Central memory CD8-positive, alpha-beta T cell (primary cell): ENCODE results near the gene ETFB.

ENCODE experiments used
- ATAC-seq: fragments of 150-1000 bp; cut with Tn5 transposase; replicated peaks from 2 replicates; pipeline ENCODE4 v1.10.0; 2022; ENCODE audit warnings: mild to moderate bottlenecking, moderate FRiP score, moderate number of reproducible peaks; ENCODE audit not compliant: poor library complexity, severe bottlenecking; ENCODE audit errors: extremely low read depth
- DNase-seq, 2 donors: peaks; one replicate each; pipeline ENCODE4 v3.0.0; 2021; ENCODE audit warnings: low spot score in 2 of 2
- H3K27ac Mint-ChIP-seq: one replicate; pipeline ENCODE4 v1.8.0; 2022; ENCODE audit warnings: low read depth, mild to moderate bottlenecking, moderate library complexity, mixed read lengths
- H3K27me3 Mint-ChIP-seq: one replicate; pipeline ENCODE4 v1.8.0; 2022; ENCODE audit warnings: mixed read lengths
- H3K36me3 Mint-ChIP-seq: one replicate; pipeline ENCODE4 v1.8.0; 2022; ENCODE audit warnings: mild to moderate bottlenecking, moderate library complexity, mixed read lengths; ENCODE audit not compliant: insufficient read depth
- H3K4me1 Mint-ChIP-seq: one replicate; pipeline ENCODE4 v1.8.0; 2022; ENCODE audit warnings: mixed read lengths
- H3K4me3 Mint-ChIP-seq: one replicate; pipeline ENCODE4 v1.8.0; 2022; ENCODE audit warnings: mild to moderate bottlenecking, moderate library complexity, mixed read lengths
- H3K9me3 Mint-ChIP-seq: one replicate; pipeline ENCODE4 v1.8.0; 2022; ENCODE audit warnings: mixed read lengths

ETFB gene

DNA sequence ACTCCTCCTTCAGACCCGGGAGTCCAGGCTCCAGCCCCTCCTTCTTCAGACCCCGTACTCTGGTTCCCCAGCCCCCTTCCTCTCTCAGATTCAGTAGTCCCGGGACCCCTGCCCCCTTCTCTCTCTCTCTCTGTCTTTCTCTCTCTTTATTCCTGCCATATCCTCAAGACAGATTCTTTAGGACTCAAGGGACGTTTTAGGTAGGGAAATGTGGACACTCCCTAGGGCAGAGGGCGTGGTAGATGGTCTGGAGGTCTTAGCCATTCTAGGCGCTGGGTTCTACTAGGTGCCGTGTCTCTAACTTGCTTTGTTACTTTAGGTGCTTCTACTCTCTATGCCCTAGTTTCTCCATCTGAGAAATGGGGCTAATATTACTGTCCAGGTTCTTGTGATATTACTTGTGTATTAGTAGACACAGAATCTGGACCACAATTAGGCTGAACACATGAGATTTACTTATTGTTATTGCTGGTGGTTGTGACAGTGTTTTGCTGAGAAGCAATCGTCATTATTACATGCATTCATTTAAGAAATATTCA is 25.0 kb upstream of the ETFB start:
- Mint-ChIP-seq H3K4me1 (peaks cover 61% of the 10 kb centered on the region), H3K4me3 (peak overlapping the region; percentile 64), H3K36me3 (peaks cover 9% of the 10 kb centered on the region), H3K27me3 (no peaks in the 10 kb centered on the region), H3K27ac (peak overlapping the region; percentile 91), H3K9me3 (no peaks in the 10 kb centered on the region)
- DNase-seq (no peak), ATAC-seq (no peak)

DNA sequence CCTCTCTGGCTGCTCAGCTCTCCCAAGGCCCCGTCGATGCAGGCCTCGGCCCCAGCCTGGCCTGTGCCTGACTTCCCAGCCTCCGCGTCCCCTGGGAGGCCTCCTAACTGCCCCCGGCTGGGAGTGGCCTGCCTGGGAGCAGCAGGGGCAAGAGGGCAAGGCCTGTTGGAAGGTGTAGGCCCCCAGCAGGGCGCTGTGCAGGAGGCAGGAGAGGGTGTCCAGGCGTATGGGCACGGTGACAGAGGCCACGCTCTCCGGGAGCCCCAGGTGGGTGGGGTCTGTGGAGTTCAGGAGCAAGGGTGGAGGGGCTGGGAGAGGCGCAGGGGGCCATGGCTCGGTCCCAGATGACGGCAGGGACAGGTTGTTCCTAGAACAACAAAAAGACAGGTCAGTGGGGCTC is 23.0 kb upstream of the ETFB start:
- ATAC-seq: no peak

DNA sequence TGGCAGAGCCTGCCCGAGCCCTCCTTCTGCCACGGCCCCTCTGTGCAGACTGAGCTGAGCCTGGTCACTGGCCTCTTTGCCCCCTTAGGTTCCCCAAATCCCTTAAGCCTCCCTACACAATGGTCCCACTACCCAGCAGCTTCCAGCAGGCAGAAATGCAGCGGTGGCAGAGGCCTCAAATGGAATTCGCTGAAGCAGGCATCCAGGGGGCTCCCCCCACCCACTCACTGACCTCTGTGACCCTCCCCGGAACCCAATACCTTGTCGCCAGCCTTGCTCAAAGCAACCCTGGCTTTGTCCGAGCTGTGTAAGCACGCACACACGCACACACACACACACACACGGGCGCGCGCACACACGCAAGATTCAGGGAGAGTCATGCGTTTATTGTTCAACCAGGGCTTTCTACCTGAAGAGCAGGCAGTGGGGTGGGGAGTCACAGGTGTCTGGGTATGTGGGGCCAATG is 21.8 kb upstream of the ETFB start, which contains the start of gene LIM2:
Gene LIM2 (minus strand): TSS at position 51 of the 466 bp plus-strand sequence. CDS start 531 bp downstream, outside the sequence.
- peak within 1 kb of the TSS; percentile 90 for H3K4me3 Mint-ChIP-seq
- no peaks in the 10 kb centered on the region for H3K9me3 Mint-ChIP-seq

More for the DNA sequence above, 23.0 kb upstream of the ETFB start:
- peak overlapping the region; percentile 92 for H3K27ac Mint-ChIP-seq
- no peaks in the 10 kb centered on the region for H3K9me3 Mint-ChIP-seq
- H3K4me1 Mint-ChIP-seq: peaks cover 48% of the 10 kb centered on the region
- DNase-seq: no peak
- H3K36me3 Mint-ChIP-seq: peaks cover 6% of the 10 kb centered on the region
- H3K4me3 Mint-ChIP-seq: peak overlapping the region; percentile 39
- no peaks in the 10 kb centered on the region for H3K27me3 Mint-ChIP-seq

DNA sequence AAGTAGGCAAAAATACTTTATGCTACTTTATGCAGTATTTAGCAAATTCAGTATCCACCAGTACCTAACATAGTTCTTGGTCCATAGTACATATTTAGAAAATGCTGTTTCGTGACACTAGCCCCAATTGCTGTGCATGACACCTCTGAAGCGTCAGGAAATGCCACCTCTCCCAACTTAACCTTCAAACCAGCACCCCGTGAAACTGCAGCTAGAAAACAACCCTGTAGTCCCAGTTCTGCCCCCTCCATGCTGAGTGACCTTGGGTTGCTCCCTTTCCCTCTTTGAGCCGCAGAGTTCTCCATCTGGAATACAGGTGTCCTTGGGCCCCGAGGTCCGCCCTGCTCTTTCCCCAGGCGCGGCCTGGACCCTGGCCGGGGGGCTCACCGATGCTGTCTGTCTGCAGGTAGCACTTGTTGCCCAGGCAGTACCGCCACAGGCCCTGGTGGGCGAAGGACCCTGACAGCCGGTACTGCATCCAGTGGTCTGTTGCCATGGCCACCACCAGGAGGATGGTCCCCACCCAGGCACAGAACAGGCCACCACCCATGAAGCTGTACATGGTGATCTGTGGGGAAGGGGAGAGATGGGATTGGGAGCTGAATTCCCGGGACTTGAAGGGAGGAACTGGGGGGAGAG is 20.8 kb upstream of the ETFB start:
- Mint-ChIP-seq H3K27me3 (no peaks in the 10 kb centered on the region), H3K4me1 (peaks cover 44% of the 10 kb centered on the region), H3K27ac (peak overlapping the region; percentile 92), H3K36me3 (peaks cover 6% of the 10 kb centered on the region), H3K9me3 (no peaks in the 10 kb centered on the region), H3K4me3 (peak overlapping the region; percentile 90)
- ATAC-seq (peak; percentile 97), DNase-seq (no peak)

More for the DNA sequence above, 21.8 kb upstream of the ETFB start, which contains the start of gene LIM2:
- H3K27ac Mint-ChIP-seq: peak within 1 kb of the TSS; percentile 92
- DNase-seq (no peak), ATAC-seq (no peak)
- H3K4me1 Mint-ChIP-seq: peaks cover 44% of the 10 kb centered on the region
- no peaks in the 10 kb centered on the region for H3K27me3 Mint-ChIP-seq
- peaks cover 6% of the 10 kb centered on the region for H3K36me3 Mint-ChIP-seq

DNA sequence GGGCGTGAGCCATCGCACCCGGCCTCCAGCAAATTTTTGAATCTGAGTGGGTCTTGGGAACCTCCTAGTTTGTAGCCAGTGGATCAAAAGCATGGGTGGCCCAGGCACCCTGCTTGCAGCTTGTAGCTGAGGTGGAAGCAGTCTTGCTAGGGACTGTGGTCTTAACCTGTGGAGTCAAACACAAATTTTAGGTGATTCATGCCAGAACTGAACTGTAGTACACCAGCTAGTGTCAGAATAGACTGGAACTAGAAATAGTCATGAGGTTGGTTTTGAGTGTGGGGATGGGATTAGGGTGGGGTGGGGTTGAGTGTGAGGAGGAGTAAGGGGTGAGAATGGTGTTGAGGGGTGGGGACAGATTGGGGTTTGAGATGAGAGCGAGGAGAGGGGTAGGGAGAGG is 15.8 kb upstream of the ETFB start:
- peaks cover 2% of the 10 kb centered on the region for H3K36me3 Mint-ChIP-seq
- peak overlapping the region; percentile 17 for H3K27ac Mint-ChIP-seq
- H3K27me3 Mint-ChIP-seq: no peaks in the 10 kb centered on the region
- no peak overlapping the region for H3K4me3 Mint-ChIP-seq
- ATAC-seq: no peak
- DNase-seq: no peak
- peaks cover 24% of the 10 kb centered on the region for H3K4me1 Mint-ChIP-seq
- no peaks in the 10 kb centered on the region for H3K9me3 Mint-ChIP-seq

DNA sequence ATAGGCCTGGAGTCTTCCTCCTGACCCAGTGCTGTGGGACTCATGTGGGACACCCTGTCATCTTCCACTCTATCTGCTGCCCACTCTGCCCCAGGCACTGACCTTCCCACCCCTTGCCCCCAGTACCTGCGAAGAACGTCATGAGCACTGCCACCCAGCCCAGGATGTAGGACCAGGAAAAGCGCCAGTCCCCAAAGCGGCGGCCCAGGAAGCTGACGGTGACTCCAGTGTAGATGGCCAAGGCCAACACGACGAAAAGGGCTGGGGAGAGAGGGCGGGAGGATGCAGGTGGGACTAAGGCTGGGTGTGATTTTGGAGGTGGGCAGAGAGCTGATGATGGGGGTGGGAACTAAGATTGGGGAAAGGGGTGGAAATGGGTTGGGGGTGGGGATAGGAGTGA is 14.2 kb upstream of the ETFB start:
- H3K4me3 Mint-ChIP-seq: no peak overlapping the region
- H3K36me3 Mint-ChIP-seq: peaks cover 3% of the 10 kb centered on the region
- DNase-seq (no peak), ATAC-seq (no peak)
- no peaks in the 10 kb centered on the region for H3K27me3 Mint-ChIP-seq
- peak overlapping the region; percentile 69 for H3K27ac Mint-ChIP-seq
- peaks cover 34% of the 10 kb centered on the region for H3K4me1 Mint-ChIP-seq
- H3K9me3 Mint-ChIP-seq: no peaks in the 10 kb centered on the region

DNA sequence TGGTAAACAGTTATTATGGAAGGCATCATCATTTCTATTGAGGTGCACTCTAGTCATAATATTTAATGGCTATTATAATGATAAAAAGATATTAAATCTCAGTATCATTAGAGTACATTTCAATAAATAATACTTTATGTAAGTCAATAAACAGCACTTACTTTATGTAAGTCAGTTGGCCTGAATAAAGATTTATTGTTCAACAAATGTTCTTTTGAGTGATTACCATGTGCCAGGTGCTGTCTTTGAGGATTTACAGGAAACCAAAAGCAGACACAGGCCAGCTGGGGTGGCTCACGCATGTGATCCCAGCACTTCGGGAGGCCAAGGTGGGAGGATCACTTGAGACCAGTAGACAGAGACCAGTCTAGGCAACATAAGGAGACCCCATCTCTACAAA is 11.2 kb upstream of the ETFB start:
- no peak for ATAC-seq
- peaks cover 13% of the 10 kb centered on the region for H3K36me3 Mint-ChIP-seq
- no peak overlapping the region for H3K4me3 Mint-ChIP-seq
- no peaks in the 10 kb centered on the region for H3K27me3 Mint-ChIP-seq
- H3K9me3 Mint-ChIP-seq: no peaks in the 10 kb centered on the region
- no peak for DNase-seq
- peaks cover 64% of the 10 kb centered on the region for H3K4me1 Mint-ChIP-seq
- H3K27ac Mint-ChIP-seq: no peak overlapping the region

DNA sequence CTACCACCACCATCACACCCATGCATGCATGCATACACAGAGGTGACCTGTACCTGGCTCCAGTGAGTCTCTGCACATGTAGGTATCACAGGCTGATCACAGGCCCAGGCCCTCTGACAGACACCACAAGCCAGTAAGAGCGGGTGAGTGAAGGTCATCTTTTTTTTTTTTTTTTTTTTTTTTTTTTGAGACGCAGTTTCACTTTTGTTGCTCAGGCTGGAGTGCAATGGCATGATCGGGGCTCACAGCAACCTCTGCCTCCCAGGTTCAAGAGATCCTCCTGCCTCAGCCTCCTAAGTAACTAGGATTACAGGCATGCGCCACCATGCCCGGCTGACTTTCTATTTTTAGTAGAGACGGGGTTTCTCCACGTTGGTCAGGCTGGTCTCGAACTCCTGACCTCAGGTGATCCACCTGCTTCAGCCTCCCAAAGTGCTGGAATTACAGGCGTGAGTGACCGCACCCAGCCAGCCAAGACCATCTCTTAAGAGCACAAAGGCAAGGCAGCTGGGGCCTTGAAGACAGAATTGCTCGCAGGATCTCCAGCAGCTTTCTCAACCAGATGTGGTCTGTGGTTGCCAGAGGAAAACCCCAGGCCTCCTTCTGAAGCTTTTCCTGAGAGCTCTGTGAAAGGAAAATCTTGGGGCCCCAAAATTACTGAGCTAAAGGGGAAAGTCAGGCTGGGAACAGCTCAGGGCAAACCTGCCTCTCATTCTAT is 9.5 kb upstream of the ETFB start:
- ATAC-seq: no peak

DNA sequence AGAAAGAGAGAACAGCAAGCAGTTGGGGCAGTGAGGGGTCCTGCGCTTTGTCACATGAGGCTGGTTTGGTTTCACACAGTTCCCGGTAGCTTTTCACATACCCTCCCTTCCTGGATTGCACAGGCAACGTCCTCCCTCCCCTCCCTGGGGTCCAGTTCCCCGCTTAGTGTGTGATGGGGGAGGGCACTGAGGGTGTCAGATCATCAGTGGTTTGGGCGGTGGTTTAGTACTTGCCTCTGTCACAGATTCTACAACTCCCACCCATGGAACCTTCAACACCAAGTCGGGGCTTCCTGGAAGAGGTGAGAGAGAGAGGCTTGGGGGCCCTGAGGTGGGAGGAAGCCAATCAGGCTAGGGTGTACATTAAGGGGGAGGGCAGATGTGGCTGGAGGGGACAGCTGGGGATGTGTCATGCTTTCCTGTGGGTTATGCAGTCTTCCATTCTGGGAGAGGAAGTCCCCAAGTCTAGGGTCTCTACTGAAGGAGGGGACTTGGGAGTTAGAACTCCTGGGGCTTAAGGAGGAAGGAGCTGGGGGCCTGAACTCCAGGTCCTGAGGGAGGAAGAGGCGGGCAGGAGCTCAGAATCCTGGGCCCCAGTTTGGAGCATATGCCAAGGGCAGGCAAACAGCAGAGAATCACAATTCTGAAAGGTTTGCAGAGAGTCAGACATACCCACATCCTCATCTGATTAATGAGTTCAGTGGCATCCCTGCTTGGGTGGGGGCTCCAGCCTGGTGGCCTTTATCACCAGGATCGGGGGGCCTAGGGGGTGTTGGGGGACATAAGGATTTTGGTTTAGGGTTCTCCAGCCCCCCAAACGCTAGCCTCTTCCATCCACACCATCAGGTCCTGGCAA is 6.7 kb upstream of the ETFB start, which contains the start of gene NKG7:
Gene NKG7 (minus strand): TSS at position 6 of the 856 bp plus-strand sequence. CDS start 119 bp downstream, outside the sequence.
- Mint-ChIP-seq H3K9me3 (no peaks in the 10 kb centered on the region), H3K36me3 (peaks cover 27% of the 10 kb centered on the region), H3K27me3 (no peaks in the 10 kb centered on the region), H3K4me1 (peaks cover 68% of the 10 kb centered on the region), H3K27ac (peak within 1 kb of the TSS; percentile 89), H3K4me3 (peak within 1 kb of the TSS; percentile 88)
- DNase-seq (peak; percentile 55 to 85), ATAC-seq (peak; percentile 76)

More for the DNA sequence above, 9.5 kb upstream of the ETFB start:
- no peaks in the 10 kb centered on the region for H3K9me3 Mint-ChIP-seq
- DNase-seq: no peak
- H3K27me3 Mint-ChIP-seq: no peaks in the 10 kb centered on the region
- H3K4me3 Mint-ChIP-seq: peak overlapping the region; percentile 88
- H3K27ac Mint-ChIP-seq: peak overlapping the region; percentile 89
- peaks cover 20% of the 10 kb centered on the region for H3K36me3 Mint-ChIP-seq
- peaks cover 69% of the 10 kb centered on the region for H3K4me1 Mint-ChIP-seq

DNA sequence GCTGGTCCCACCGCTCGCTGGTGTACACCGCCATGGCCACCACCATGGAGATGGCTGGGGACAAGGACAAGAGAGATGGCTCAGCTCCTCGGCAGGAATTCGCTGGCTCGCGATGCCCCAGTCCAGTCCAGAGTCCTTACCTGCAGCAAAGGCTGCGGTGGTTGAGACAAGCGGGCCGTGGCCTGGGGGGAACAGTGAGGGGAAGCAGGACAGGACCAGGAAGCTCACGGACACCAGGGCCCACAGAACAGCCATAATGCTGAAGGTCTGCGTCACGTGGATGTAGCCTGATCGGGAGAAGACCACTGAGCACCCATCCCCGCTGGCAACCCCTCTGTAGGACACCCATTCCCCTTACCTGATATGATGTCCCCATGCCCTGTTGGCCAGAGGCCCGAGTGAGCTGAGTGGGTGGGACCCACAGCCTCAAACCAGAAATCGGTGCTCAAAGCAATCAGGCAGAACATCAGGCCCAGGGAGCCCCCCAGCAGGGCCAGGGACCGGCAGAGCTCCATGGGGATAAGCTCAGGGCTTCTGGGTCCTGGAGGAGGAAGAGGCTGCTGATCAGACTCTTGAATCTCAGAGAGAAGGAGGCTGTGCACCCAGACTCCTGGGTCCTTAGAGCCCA is 5.9 kb upstream of the ETFB start:
- Mint-ChIP-seq H3K27me3 (no peaks in the 10 kb centered on the region), H3K9me3 (no peaks in the 10 kb centered on the region), H3K27ac (peak overlapping the region; percentile 89), H3K36me3 (peaks cover 33% of the 10 kb centered on the region), H3K4me3 (peak overlapping the region; percentile 88), H3K4me1 (peaks cover 69% of the 10 kb centered on the region)
- ATAC-seq (no peak), DNase-seq (no peak)

DNA sequence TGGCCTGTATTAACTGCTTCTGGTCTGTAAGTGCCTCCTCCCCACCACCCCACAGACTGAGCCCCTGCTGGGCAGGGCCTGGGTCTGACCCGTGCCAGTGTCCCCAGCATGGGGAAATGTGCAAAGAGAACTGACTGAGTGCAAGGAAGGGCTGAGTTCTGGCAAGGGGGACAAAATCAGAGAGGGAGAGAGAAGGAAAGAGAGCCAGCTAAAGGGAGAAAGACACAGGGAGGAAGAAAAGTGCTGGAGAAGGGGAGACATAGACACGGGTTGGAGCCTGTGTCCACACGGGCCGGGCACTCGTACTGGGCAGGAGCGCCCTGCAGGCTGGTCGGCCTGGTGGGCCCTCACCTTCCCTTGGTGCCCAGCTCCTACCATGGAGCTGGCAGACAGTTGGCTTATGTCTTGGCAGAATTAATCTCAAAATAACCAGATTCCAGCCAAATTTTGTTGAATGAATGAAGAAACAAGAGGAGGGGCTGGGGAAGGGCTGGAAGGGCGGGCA is 5.0 kb upstream of the ETFB start:
- H3K27ac Mint-ChIP-seq: peak overlapping the region; percentile 89
- H3K9me3 Mint-ChIP-seq: no peaks in the 10 kb centered on the region
- H3K4me1 Mint-ChIP-seq: peaks cover 71% of the 10 kb centered on the region
- H3K36me3 Mint-ChIP-seq: peaks cover 41% of the 10 kb centered on the region
- no peaks in the 10 kb centered on the region for H3K27me3 Mint-ChIP-seq
- ATAC-seq (no peak), DNase-seq (no peak)
- H3K4me3 Mint-ChIP-seq: peak overlapping the region; percentile 88
